NCI-H1417 (cell line): Measurements from ENCODE around the gene TAB2.
"Not testable (repeated sequence)": the region's sequence is repeated elsewhere in the genome, so short reads cannot be mapped to it uniquely, and the experiment has no call there.

Experiments
- DNase-seq, 3 experiments: peaks; one replicate each; lab custom pipeline; 2025; lab: John Stamatoyannopoulos, UW

The TAB2 gene

DNA sequence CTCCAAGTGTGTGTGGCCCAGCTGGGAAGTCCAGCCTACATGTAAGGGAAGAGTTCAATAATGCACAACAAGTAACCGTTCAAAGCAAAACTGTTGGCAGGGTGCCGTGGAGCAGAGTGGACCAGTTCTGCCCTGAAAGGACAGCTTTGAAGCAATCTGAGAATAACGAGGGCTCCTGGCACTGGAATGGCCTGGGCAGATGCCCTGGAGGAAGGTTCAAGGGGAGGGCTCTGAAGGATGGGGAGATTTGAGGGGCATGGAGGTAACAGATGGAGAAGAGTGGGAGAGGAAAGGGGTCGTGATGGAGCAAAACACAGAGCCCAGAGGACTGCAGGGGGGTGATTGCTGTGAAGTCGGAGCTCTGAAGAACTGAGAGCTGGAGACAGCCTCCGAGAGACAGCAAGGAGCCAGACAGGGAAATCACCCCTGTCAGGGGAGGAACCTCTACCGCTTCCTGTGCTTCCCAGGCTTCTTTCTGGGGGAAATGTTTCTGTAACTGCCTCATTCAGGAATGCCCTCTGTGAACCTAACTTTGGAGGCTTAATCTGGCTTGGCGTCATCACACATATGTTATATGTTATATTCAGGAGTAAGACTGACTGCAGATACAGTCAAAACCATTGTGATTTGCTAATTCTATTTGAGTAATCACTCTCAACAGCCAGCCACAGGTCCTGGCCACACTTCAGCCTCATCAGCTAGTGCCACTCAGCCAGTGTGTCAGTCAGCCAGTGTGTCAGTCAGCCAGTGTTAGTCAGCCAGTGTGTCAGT, 126.1 kb downstream of the TAB2 start:
- DNase-seq: no peak

DNA sequence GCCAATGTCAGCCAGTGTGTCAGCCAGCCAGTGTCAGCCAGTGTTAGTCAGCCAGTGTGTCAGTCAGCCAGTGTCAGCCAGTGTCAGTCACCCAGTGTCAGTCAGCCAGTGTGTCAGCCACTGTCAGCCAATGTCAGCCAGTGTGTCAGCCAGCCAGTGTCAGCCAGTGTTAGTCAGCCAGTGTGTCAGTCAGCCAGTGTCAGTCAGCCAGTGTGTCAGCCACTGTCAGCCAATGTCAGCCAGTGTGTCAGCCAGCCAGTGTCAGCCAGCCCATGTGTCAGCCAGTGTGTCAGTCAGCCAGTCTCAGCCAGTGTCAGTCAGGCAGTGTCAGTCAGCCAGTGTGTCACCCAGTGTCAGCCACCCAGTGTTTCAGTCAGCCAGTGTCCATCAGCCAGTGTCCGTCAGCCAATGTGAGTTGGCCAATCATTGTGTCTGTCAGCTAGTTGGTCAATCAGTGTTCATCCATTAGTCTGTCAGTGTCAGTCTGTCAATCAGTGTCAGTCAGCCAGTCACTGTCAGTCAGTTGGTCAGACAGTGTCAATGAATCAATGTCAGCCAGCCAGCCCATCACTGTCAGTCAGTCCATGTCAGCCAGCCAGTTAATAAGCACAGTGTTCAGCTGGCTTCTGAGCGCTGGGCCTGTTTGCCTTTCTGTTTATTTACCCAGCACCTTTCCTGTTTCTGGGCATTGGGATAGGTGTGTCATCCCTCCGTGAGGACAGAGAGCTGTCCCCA, 127.0 kb downstream of the TAB2 start:
- not testable (repeated sequence) for DNase-seq

DNA sequence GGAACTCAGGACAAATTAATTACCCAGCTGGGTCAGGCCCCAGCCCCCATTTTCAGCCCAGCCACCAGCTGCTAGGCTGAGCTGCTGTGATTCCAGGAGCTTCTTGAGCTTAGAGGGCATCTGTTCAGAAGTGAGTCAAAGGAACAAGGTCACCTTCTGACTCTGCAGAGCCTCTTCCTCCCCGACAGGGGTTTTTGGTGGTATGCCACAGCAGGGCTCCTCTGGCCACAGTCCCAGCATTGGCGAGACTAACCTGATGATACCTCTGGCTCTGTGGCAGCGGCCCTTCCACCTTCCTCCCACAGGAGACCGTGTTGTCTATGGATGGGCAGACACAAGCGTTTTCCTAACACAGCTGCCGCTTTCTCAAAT, 127.6 kb downstream of the TAB2 start:
- DNase-seq: no peak

DNA sequence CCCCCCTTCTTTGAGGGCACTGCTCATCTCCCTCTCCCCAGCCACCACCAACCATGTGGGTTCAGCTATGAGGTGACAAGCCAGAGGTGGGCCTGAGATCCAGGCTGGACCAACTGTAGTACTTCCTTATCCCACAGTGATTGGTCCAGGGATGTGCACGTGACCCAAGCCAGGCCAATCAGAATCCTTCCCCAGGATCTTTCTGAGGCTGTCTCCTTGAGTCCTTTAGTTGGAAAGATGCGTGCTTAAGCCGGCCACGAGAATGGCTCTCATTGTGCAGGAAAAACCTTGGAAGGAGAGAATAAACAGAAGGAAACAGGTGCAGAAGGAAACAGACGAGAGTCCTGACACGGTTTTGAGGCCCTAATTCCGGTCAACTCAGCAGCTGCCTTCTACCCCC, 128.1 kb downstream of the TAB2 start:
- DNase-seq: no peak

DNA sequence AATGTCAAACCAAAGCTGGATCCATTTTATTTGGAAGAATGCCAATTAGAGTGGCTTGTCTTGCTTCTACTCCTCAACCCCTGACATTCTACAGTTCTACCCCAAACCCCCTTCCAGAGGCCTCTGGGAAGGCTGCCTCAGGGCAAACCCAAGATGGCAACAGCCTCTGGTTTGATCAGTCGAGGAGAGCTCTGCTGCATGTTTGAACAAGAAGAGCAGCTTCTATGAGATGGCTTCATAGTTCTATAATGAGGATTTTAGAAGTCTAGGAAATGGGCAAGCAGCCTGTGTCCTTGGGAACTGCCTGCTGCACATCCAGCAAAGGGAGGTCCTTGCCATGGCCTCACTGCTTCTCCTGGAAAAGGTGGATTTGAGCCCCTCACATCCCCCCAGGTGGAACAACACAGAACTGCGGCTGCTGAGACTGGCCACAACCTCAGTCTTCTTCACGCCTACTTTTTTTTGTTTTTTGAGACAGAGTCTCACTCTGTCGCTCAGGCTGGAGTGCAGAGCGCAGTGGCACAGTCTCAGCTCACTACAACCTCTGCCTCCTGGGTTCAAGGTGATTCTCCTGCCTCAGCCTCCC, 129.4 kb downstream of the TAB2 start:
- no peak for DNase-seq

DNA sequence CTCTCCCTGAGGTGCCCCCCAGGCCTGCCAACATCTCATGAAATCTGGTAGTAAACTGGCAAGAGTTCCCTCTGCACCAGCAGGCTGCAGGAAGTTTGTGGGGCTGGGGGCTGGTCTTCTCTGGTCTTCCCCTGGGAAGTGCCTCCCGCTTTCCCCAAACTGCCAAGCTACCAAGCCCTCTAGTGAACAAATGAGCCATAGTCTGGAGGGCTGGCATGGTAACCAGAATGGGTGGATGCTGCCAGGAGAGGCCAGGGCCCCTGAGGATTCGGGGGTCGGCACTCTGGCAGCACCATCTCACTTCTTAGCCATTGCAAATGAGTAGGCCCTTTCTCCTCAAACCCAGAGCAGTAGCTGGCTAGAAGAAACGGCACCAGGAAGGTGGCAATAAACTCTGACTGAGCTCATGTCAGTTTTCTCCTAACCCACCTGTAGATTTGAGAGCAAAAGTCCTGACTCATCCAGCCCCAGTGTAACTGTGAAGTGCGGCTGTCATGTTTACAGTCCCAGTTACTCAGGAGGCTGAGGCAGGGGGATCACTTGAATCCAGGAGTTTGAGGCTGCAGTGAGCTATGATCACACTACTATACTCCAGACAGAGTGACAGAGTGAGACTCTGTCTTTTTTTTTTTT, 131.4 kb downstream of the TAB2 start:
- DNase-seq: no peak

DNA sequence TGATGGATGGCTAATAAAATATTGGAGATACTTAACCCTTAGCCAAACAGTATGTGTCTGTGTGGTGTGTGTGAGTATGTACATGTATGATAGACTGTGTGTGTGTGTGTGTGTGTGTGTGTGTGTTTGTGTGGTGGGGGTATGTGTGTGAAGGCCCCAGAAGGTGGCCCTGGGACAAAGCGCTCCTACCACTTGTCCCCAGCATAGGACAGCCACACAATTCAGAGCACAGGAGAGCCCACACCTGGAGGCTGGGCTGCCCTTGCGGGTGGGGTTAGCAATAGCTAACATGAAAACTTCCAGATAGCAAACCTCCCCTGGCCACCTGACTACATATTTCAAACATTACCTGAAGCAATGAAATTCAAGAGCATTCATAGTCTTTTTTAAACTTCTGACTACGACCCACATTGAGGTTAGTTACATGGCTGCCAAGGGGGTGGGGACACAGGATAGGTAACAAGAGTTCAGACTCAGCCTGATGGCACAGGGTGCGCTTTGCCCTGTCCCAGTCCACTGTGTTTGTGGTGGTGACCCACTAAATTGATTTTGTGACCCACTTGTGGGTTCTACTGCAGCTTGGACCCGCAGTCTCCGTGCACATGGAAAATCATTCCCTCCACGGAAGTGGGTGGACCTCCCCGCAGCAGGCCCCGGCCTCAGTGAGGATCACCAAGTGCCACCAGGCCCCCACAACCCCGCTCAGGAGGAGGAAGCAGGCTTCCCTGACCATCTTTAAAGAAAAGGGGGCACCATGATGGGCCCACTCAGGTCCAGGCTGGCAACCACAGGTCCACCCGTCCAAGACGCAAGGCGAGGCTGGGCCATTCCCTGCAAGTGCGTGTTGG, 132.5 kb downstream of the TAB2 start:
- DNase-seq: no peak

DNA sequence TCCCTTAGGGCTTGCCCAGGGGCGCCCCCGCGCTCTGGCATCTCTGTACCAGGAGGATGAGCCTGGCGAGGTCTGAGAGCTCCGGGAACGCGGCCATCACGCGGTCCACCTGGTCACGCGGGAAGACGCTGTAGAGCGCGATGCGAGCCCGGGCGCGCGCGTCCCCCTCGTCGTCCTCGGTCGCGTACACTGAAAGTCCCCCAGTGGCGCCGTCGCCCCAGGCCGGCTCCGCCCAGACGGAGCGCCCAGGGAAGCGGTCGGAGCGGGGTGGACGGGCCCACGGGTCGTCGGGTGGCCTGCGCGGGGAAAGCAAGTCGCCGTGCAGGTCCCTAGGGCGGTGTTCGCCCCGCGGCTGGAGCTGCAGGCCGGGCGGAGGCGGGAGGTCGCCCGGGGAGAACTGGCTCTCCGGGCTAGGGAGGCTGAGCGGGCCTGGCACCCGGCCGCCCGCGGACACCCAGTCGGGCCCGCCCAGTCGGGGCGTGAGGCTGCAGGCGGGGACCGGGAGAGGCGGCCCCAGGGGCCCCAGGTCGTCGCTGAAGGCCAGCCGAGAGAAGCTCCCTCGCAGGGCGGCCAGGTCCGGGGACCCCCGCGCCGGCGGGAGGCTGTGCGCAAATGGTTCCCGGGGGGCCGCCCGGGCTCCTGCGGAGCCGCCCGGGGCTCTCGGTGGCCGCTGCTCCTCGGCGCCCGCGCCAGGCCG, 133.3 kb downstream of the TAB2 start:
- no peak for DNase-seq

DNA sequence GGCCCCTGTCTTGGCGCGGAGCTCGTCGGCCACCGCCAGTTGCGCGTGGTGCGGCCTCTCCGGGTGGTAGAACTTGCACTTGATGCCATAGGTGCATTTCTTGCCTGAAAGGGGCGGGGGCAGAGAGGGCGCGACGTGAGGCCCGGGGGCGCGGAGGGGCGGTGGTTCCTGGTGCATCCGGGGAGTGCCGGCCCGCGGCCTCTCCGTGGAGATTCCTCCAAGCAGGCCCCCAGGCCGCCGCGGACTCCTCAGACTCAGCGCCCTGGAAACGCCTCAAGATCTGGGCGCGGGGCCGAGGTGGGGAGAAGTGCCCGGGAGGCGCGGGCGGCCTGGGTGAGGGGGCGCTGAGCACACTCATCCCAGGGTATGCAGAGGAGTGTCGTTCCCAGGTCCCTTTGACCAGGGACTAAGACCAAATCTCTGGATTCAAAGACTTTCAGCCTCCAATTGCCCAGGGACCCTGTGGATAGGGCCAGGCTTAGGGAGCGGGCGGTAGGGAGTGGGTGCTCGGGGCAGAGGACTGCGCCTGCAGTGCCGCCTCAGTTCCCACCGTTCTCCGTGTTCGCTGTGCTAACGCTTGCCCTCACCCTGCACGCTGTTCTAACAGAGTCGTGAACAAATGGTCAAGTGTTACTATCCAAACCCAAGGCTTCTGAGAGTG, 134.0 kb downstream of the TAB2 start:
- DNase-seq: no peak

DNA sequence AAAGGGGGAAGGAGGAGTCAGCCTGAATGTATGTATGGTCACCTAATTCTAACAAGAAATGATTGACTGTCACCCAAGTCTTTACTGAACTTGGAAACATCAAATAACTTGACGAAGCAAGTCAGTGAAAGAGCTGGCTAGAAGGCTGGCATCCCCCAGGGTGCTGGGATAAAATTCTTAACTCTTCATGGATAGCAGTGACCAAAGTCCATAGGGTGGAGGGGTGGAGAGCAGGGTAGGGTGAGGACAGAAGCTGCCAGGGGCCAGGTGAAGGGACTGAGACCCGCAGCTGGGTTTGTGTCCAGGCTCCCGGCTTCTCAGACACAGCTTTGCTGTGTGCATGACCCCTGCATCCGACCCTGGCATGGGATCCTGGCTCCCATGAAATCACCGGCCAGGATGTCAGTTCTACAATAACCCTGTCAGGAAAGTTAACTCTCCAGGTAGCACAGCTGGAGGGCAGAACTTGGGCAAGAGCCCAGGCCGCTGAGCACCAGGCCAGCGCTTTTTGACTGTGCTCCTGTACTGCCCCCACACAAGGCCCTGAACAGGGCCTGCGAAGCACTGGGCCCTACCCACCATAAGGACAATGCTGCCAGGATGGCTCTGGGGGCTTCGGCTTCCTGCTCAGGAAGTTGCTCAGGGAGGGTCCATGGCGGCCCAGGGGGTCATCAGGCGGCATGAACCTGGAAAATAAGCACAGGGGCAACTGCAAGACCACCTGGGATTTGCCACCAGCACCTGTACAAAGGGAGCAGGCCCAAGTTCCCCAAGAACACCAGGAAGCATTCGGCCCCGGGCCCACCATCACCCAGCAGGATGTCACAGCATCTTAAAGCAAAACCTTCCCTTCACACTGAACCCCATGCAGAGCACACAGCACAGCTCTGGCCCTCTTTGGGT, 134.8 kb downstream of the TAB2 start:
- DNase-seq: no peak

DNA sequence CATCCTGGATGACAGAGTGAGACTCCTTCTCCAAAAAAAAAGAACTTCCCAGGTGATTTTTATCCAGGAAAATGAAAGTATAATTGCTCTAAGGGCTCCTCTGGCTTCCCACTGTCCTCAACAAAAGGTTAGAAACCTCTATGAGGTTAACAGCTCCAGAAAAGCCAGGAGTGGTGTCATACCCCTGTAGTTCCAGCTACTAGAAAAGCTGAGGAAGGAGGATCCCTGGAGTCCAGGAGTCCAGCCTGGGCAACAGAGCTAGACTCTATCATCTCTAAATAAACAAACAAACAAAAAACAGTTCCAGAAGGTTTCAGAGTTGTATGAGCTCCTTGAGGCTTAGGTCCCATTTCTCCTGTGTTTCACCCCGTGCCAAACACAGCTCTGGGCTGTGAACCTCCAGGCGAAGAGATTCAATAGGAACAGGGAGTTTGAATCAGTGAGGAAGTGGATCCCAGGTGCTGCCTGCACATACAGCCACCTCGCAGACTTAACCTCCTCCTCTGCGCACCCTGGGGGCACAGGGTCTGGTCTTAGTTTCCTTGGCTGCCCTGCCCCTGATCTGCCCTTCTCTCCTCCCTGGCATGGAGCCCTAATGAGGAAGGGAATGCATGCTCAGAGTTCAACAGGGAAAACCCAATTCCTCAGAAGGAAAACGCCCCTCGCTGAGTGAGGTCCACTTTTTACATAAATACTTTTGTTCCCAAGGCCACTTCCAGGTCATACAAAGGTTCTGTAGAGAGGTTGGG, 136.3 kb downstream of the TAB2 start:
- no peak for DNase-seq

DNA sequence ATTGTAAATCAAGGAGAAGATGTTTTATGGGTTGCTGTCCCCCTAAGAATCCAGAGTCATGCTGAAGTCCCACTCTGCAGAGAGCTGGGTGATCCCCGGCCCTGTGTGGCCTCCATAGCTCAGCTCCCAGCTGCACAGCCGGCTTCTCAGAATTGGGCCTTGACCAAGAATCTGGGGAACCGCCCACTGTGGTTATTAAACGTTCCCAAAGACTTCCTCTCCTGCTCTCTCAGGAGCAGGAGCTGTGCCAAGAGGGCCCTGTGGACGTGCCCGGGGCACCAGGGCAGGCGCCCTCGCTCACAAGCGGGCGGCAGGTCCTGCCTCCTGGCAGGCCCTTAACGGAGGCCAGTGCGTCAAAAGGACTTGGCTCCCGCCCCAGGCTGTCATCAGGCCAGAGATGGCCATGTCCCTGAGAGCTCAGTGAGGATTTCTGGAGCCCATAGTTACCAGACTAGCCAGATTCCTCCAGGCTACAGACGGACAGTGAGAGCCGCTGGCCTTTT, 136.9 kb downstream of the TAB2 start:
- DNase-seq: no peak

DNA sequence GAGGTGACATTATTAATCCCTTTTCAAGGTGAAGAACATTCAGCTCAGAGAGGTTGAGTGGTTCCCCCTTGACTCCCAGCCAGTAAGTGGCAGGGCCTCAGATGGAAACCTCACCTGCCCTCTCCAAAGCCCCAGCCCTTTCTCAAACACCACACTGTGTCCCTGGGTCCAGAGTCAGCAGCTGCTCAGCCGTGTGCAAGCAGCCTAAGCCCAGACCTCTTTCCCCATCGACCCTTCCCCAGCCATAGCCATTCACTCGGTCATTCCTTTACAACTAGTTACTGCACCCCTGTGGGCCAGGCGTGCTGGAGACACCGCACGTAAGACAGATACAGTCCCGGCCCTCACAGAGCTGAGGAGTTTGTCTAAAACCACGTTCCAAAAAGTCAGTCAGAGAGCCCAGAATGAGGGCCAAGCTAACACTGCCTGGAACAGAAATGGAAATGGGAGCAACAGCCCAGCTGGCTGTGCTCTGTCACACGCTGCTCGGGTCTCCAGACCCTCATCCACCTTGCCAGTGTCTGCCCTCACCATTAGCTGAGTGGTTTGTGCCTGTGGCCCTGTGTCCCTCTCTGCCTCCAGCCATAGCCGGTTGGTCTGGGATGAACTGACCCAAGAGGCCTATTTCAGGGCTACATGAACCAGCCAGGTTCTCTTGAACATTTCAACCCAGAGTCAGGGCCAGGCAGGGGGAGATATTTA, 137.7 kb downstream of the TAB2 start:
- DNase-seq: no peak

DNA sequence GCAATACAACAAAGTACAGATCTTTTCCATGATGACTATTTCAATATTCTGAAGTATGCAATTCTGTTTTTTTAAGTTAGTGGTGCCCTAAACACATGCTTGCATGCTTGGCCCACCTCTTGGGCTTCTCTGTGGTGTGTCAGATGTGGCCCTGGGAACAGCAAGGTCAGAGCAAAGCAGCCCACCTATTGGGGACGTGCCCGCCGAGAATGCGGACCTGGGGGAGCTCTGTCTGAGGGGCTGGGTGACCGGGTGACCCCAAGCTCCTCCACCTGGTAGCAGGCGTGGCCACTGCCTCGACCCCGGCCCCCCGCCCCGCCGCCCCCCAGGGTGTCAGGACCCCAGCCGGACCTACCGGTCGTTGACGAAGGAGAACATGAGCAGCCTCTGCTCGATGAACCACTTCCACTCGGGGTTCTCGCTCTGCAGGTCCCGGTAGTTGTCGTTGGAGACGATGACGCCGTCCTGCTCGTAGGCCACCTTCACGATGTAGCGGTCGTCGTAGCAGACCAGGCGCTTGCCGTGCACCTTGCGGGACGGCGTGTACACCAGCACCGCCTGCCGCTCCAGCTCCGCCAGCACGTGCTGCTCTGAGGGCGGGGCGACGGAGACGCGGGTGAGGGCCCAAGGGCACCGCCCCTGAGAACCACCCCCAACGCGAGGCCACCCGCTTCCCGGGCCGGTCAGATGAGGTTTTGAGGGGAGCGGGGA, 139.0 kb downstream of the TAB2 start:
- no peak for DNase-seq

DNA sequence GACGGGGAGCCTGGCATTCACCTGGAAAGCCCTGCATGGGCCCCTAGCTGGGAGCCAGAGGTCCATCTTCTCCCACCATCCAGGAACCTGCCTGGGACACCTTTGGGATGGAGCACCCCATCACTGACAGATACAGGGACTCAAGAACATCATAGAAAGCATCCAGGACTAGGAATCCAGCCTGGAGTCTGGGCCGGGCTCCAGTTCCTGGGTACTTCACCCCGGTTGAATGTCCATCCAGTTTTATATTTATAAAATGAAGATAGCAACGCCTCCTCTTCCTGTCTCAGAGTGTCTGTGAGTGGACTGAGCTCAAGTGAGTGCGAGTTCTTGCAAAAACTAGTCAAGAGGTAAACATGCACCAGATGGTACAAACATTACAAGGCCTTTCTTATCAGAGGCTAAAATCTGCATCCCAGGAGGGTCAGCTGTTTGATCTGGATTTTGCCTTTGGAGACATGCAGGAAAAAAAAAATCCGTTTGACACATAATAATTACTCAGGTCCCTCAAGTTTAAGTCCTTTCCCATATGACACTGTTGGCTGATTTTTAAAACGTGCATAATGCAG, 139.9 kb downstream of the TAB2 start:
- no peak for DNase-seq

DNA sequence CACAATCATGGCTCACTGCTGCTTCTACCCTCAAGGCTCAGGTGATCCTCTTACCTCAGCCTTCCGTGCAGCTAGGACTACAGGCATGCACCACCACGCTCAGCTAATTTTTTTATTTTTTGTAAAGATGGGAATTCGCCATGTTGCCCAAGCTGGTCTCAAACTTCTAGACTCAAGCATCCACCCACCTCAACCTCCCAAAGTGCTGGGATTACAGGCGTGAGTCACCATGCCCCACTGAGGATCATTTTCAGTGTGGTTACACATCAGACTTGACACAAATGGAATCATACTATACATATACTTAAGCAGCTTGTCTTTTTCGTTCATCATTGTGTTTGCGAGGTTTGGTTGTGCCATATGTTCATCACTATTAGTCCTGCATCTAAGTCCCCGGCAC, 140.7 kb downstream of the TAB2 start:
- no peak for DNase-seq

DNA sequence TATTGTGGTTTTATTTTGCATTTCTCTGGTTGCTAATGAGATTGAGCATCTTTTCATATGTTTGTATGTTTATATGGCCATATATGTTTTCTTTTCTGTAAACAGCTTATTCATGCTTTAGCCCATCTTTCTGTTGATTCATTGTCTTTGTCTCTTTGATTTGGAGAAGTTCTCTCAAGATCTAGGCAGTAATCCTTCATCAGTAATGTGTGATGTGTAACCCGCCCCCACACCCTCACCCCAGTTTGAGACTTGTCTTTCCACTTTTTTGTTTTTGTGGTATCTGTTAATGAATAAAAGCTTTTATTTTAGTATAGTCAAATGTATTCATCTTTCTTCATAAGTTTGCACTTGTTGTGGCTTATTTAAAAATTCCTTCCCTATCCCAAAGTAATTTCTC, 141.3 kb downstream of the TAB2 start:
- no peak for DNase-seq
